HCT116 (cell line): ENCODE measurements around the gene VSIG10. TPM values are rescaled to one million over a fixed set of nuclear protein-coding genes. Genes with fewer than 3 reads are reported as not detected.

ENCODE experiments used
- ATAC-seq: fragments of 200-7000 bp; cut with Tn5 transposase; 2 replicates; pipeline ENCODE4 v1.9.1; 2020; ENCODE audit warnings: mild to moderate bottlenecking, moderate library complexity
- BruUV-seq: library from RNA; stranded (reverse); fragments of 400-500 nt; replicated peaks from 2 replicates; lab custom pipeline; 2021; lab: Mats Ljungman, UMichigan
- CTCF ChIA-PET: fragments of 300-600 bp; sonication (Branson Sonifier 250); formaldehyde crosslinking; loops from one replicate; lab custom pipeline; 2021; ENCODE audit warnings: antibody characterized with exemption; lab: Charles Lee
- POLR2A ChIA-PET: fragments of 300-600, 350-600 bp; sonication (Branson Sonifier 250); formaldehyde crosslinking; loops from one replicate; lab custom pipeline; 2021; ENCODE audit warnings: antibody characterized with exemption; lab: Charles Lee
- RAD21 ChIA-PET, 2 experiments: fragments of 300-600 bp; sonication (Branson Sonifier 250); formaldehyde crosslinking; loops; one replicate each; lab custom pipeline; 2023; ENCODE audit warnings: low total read pairs in 2 of 2; ENCODE audit not compliant: uncharacterized antibody in 2 of 2, unreplicated experiment in 2 of 2, low non-redundant PET in 1 of 2; lab: Charles Lee
- DNase-seq: peaks from one replicate; pipeline ENCODE4 v3.0.0-alpha.2; 2010; ENCODE audit warnings: low read depth, low spot score
- H2AFZ ChIP-seq: fragments of 200-600 bp; shearing (Covaris generic), sonication (generic); 2 replicates; pipeline ENCODE4 v1.6.1; 2017; ENCODE audit warnings: low read depth, mixed run types, mixed read lengths, antibody characterized with exemption, low read length; ENCODE audit not compliant: poor library complexity, severe bottlenecking
- H3K27ac ChIP-seq: 2 replicates; pipeline ENCODE4 v1.5.1; 2012; ENCODE audit warnings: low read depth, low read length
- H3K27me3 ChIP-seq: fragments of 200-600 bp; sonication (generic); 2 replicates; pipeline ENCODE4 v1.6.1; 2016; ENCODE audit warnings: mixed run types, low read length, mixed read lengths; ENCODE audit not compliant: insufficient read depth
- H3K36me3 ChIP-seq, 2 experiments: fragments of 200-500 bp in 1 of 2; fragments of 200-600 bp in 1 of 2; sonication (Bioruptor generic) in 1 of 2; sonication (generic) in 1 of 2; 2 replicates each; pipeline versions ENCODE4 v1.5.1 to v1.6.1; 2014 to 2016; ENCODE audit warnings: low read length in 2 of 2, inconsistent platforms in 1 of 2, mixed read lengths in 1 of 2, mixed run types in 1 of 2; ENCODE audit not compliant: insufficient read depth in 2 of 2, control insufficient read depth in 1 of 2
- H3K4me1 ChIP-seq, 2 experiments: fragments of 200-600 bp in 1 of 2; sonication (generic) in 1 of 2; 2 replicates each; pipeline versions ENCODE4 v1.5.1 to v1.6.1; 2012 to 2017; ENCODE audit warnings: low read length in 2 of 2, inconsistent platforms in 1 of 2, mild to moderate bottlenecking in 1 of 2, mixed read lengths in 1 of 2, mixed run types in 1 of 2, moderate library complexity in 1 of 2; ENCODE audit not compliant: insufficient read depth in 2 of 2, control insufficient read depth in 1 of 2
- H3K4me2 ChIP-seq: fragments of 200-600 bp; sonication (generic); 2 replicates; pipeline ENCODE4 v1.6.1; 2017; ENCODE audit warnings: mixed run types, low read length, mixed read lengths
- H3K4me3 ChIP-seq, 2 experiments: fragments of 200-600 bp in 1 of 2; sonication (generic) in 1 of 2; replicated peaks in 1 of 2; 2 replicates each; pipeline ENCODE4 v1.5.1; 2011 to 2016; ENCODE audit warnings: low read length in 2 of 2, control low read depth in 1 of 2, low read depth in 1 of 2, mild to moderate bottlenecking in 1 of 2, mixed read lengths in 1 of 2, mixed run types in 1 of 2
- H3K79me2 ChIP-seq: fragments of 200-600 bp; sonication (generic); 2 replicates; pipeline ENCODE4 v1.6.1; 2017; ENCODE audit warnings: mild to moderate bottlenecking, mixed run types, low read length, moderate library complexity, mixed read lengths; ENCODE audit not compliant: insufficient read depth
- H3K9ac ChIP-seq: fragments of 200-600 bp; sonication (generic); 2 replicates; pipeline ENCODE4 v1.6.1; 2016; ENCODE audit warnings: low read length, mixed read lengths
- H3K9me2 ChIP-seq: fragments of 200-600 bp; sonication (generic), shearing (Covaris generic); 2 replicates; pipeline ENCODE4 v1.6.1; 2017; ENCODE audit warnings: mixed run types, mild to moderate bottlenecking, moderate library complexity; ENCODE audit not compliant: insufficient read depth
- H3K9me3 ChIP-seq, 2 experiments: fragments of 200-500 bp in 1 of 2; fragments of 200-600 bp in 1 of 2; sonication (Bioruptor generic) in 1 of 2; sonication (generic) in 1 of 2; 2 replicates each; pipeline ENCODE4 v1.6.1; 2014 to 2017; ENCODE audit warnings: low read length in 2 of 2, mixed read lengths in 2 of 2, inconsistent platforms in 1 of 2, low read depth in 1 of 2, mild to moderate bottlenecking in 1 of 2, mixed run types in 1 of 2, moderate library complexity in 1 of 2; ENCODE audit not compliant: control insufficient read depth in 1 of 2, insufficient read depth in 1 of 2
- H4K20me1 ChIP-seq: fragments of 200-600 bp; sonication (generic), shearing (Covaris generic); 2 replicates; pipeline ENCODE4 v1.6.1; 2017; ENCODE audit warnings: mixed run types, mild to moderate bottlenecking, moderate library complexity; ENCODE audit not compliant: insufficient read depth
- CEBPB ChIP-seq: IDR thresholded peaks from 2 replicates; pipeline ENCODE4 v1.6.1; 2012; ENCODE audit warnings: low read depth
- ZBTB33 ChIP-seq: IDR thresholded peaks from 2 replicates; pipeline ENCODE4 v1.6.1; 2011; ENCODE audit warnings: mild to moderate bottlenecking, low read length, moderate library complexity; ENCODE audit not compliant: insufficient replicate concordance; ENCODE audit errors: extremely low read depth
- intact Hi-C: fragments of 100-400 bp; cut with micrococcal nuclease; formaldehyde crosslinking; loops from 2 replicates; pipeline ENCODE4 v1.10.0; 2022
- total RNA-seq: library from RNA; stranded (reverse); gene quantifications from one replicate; pipeline ENCODE4 v1.2.1, GENCODE V29; 2021; ENCODE audit not compliant: unreplicated experiment

Gene VSIG10
- total RNA-seq, 1 experiment from 2014 or later = 42.6 TPM

DNA sequence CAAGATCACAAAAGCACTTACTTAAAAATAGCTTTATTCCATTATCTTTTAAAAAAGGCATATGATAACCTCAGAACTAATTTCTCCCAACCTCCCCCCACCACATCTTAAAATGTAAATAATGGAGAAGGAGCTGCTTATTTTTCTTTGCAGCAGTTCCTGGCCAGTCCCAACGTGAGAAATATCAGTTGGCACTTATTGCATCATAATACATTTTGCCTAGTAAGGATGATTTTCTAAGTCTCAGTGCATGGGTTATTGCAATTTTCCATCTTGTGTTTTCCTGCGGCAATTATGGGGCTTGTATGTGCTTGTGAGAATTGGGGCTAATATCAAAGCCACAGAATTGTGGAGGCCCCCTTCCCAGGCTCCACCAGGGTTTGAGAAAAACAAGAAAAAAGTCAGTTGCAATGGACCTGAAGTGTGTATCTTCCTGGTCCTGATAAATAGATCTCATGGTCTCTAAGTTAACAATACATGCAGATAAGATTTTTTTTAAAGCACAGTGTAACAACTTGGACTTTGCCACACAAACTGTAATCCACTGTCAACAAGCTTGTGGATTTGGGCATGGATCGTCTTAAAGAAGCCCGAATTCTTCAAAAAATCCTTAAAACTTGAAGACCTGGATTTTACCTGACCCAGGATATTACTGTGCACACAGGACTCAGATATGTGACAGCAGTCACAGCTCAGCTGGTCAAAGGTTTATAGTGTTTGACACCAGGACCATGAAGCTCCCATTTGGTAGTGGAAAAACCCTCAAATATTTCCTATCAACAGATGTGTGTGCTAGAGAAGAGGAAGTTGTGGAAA lies 40.0 kb downstream of the VSIG10 start:
- BruUV-seq = no TSS peak
- no peaks in the 10 kb centered on the region for H4K20me1 ChIP-seq
- H3K27me3 ChIP-seq = no peaks in the 10 kb centered on the region
- ChIA-PET POLR2A (interaction anchor here (0.7 kb wide), 1 partner anchor 16 kb away, joined by 3 read pairs; no protein-coding TSS in a partner anchor), RAD21 (no interaction called here), CTCF (interaction anchor here (1.0 to 2.1 kb wide), 4 partner anchors 9 to 189 kb away, joined by 3 to 7 read pairs (median 5); no protein-coding TSS in a partner anchor)
- H3K4me1 ChIP-seq = peaks cover 26 to 36% of the 10 kb centered on the region in 2 experiments
- peaks cover 18% of the 10 kb centered on the region for H3K79me2 ChIP-seq
- intact Hi-C loops = loop anchor here (5.0 kb wide), 1 partner anchor 39 kb away; the partner anchor contains the start of gene VSIG10
- no peak for DNase-seq
- no peak for ATAC-seq
- no peak overlapping the region for H3K9ac ChIP-seq
- no peaks in the 10 kb centered on the region for H3K9me3 ChIP-seq
- H3K36me3 ChIP-seq = peaks cover 0 to 5% of the 10 kb centered on the region in 2 experiments; a peak in 1 of 4 replicates
- no peak overlapping the region for H3K27ac ChIP-seq
- H3K4me3 ChIP-seq = no peak overlapping the region
- H2AFZ ChIP-seq = no peak overlapping the region
- TF ChIP-seq CEBPB = peak; percentile 46; the same call in 1 of the 2 replicates
- TF ChIP-seq ZBTB33 = no peak
- H3K9me2 ChIP-seq = no peaks in the 10 kb centered on the region
- no peak overlapping the region for H3K4me2 ChIP-seq
